Fibroblast of mammary gland (primary cell): Measurements from ENCODE around the gene APOB.

Source experiments
- DNase-seq: peaks from one replicate; pipeline ENCODE4 v3.0.0-alpha.2; 2010; ENCODE audit warnings: low read depth
- H3K4me3 ChIP-seq: 2 replicates; pipeline ENCODE4 v1.5.1; 2011; ENCODE audit warnings: low read depth, mild to moderate bottlenecking, low read length, moderate library complexity; ENCODE audit not compliant: control insufficient read depth
- CTCF ChIP-seq: conservative IDR thresholded peaks from 2 replicates; pipeline ENCODE4 v1.5.1; 2011; ENCODE audit warnings: low read depth, low read length, inconsistent platforms; ENCODE audit not compliant: control insufficient read depth, insufficient read depth

Gene APOB

GRCh38 chr2:21040468-21041377, 3.1 kb downstream of the APOB start:
- no peak for DNase-seq

GRCh38 chr2:21039979-21040467, 3.9 kb downstream of the APOB start:
- TF ChIP-seq CTCF, result no peak
- H3K4me3 ChIP-seq, result no peak overlapping the region
- no peak for DNase-seq

More at GRCh38 chr2:21040468-21041377, 3.1 kb downstream of the APOB start:
- no peak overlapping the region for H3K4me3 ChIP-seq
- no peak for TF ChIP-seq CTCF

GRCh38 chr2:21039080-21039556, 4.8 kb downstream of the APOB start:
- DNase-seq, result no peak
- no peak overlapping the region for H3K4me3 ChIP-seq
- TF ChIP-seq CTCF, result no peak

- H3K4me3 ChIP-seq, result no peak overlapping the region
- DNase-seq, result peak; percentile 5
- no peak for TF ChIP-seq CTCF
Measured at GRCh38 chr2:21038403-21039073, 5.3 kb downstream of the APOB start.

DNA sequence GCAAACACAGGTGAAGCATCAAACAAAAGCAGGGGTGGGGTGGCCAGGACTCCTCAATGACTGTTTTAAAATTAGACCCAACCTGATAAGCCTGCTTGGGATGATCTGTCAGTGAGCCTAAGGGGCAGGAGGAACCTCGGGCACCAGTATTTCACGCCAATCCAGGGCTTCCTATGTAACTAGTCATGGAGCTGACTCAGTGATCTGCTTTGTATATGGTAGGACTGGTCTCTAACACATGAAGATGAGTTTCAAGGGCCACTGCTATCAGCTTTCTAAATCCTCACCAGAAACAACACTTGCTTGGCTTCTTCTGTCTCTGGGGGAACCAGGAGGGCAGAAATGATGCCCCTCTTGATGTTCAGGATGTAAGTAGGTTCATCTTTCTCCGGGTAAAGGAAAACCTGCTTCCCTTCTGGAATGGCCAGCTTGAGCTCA, 6.2 kb downstream of the APOB start:
- no peak for DNase-seq
- H3K4me3 ChIP-seq, result no peak overlapping the region
- TF ChIP-seq CTCF, result no peak

- H3K4me3 ChIP-seq, result no peak overlapping the region
- DNase-seq, result no peak
- no peak for TF ChIP-seq CTCF
Measured at GRCh38 chr2:21036708-21037670, 6.9 kb downstream of the APOB start.
